SK-N-SH (cell line): Measurements from ENCODE around the gene CLCNKB. TPM values are rescaled to one million over a fixed set of nuclear protein-coding genes. Genes with fewer than 3 reads are reported as not detected.

Experiments used
- CTCF ChIA-PET: fragments of 300-600, 350-600 bp; formaldehyde crosslinking; extraction: SDS; loops from one replicate; lab custom pipeline; 2021; lab: Yijun Ruan, JAX
- POLR2A ChIA-PET: fragments of 350-600 bp; sonication (Branson Sonifier 250); formaldehyde crosslinking; extraction: SDS; loops from one replicate; lab custom pipeline; 2020; ENCODE audit warnings: antibody characterized with exemption, inconsistent platforms; lab: Yijun Ruan, JAX
- DNase-seq: peaks from one replicate; pipeline ENCODE4 v3.0.0; 2012
- H2AFZ ChIP-seq: fragments of 200-600 bp; sonication (generic); 2 replicates; pipeline ENCODE4 v1.8.1; 2016; ENCODE audit warnings: antibody characterized with exemption, mild to moderate bottlenecking, low read depth
- H3F3A ChIP-seq: fragments of 200-600 bp; sonication (generic); replicated peaks from 2 replicates; pipeline ENCODE3; 2016; ENCODE audit warnings: antibody characterized with exemption, mild to moderate bottlenecking; ENCODE audit not compliant: insufficient read depth
- H3K27ac ChIP-seq, 2 experiments: fragments of 200-500 bp in 1 of 2; fragments of 200-600 bp in 1 of 2; sonication (Bioruptor generic) in 1 of 2; sonication (generic), shearing (Covaris generic) in 1 of 2; 2 replicates each; pipeline versions ENCODE4 v1.5.1 to v1.6.1; 2014 to 2016; ENCODE audit warnings: low read depth in 2 of 2, inconsistent platforms in 1 of 2, low read length in 1 of 2, mild to moderate bottlenecking in 1 of 2, mixed read lengths in 1 of 2
- H3K27me3 ChIP-seq: fragments of 200-600 bp; sonication (generic), shearing (Covaris generic); 2 replicates; pipeline ENCODE4 v1.6.1; 2016; ENCODE audit warnings: mixed run types; ENCODE audit not compliant: insufficient read depth
- H3K36me3 ChIP-seq, 2 experiments: fragments of 200-500 bp in 1 of 2; fragments of 200-600 bp in 1 of 2; sonication (Bioruptor generic) in 1 of 2; sonication (generic) in 1 of 2; replicated peaks in 1 of 2; 2 replicates each; pipeline versions ENCODE3 to v1.5.1; 2014 to 2016; ENCODE audit warnings: low read length in 1 of 2, mild to moderate bottlenecking in 1 of 2; ENCODE audit not compliant: insufficient read depth in 2 of 2, control insufficient read depth in 1 of 2
- H3K4me1 ChIP-seq, 2 experiments: fragments of 200-500 bp in 1 of 2; fragments of 200-600 bp in 1 of 2; sonication (Bioruptor generic) in 1 of 2; sonication (generic), shearing (Covaris generic) in 1 of 2; 2 replicates each; pipeline versions ENCODE4 v1.5.1 to v1.6.1; 2014 to 2016; ENCODE audit warnings: low read depth in 1 of 2, low read length in 1 of 2, mixed run types in 1 of 2; ENCODE audit not compliant: insufficient read depth in 2 of 2, control insufficient read depth in 1 of 2
- H3K4me2 ChIP-seq: fragments of 200-600 bp; sonication (generic), shearing (Covaris generic); 2 replicates; pipeline ENCODE4 v1.6.1; 2017; ENCODE audit warnings: mixed run types
- H3K4me3 ChIP-seq, 2 experiments: fragments of 200-500 bp in 1 of 2; fragments of 200-600 bp in 1 of 2; sonication (Bioruptor generic) in 1 of 2; sonication (generic), shearing (Covaris generic) in 1 of 2; 2 replicates each; pipeline versions ENCODE4 v1.5.1 to v1.8.1; 2014 to 2016; ENCODE audit warnings: low read depth in 2 of 2, inconsistent platforms in 1 of 2, low read length in 1 of 2, mild to moderate bottlenecking in 1 of 2, mixed read lengths in 1 of 2, moderate library complexity in 1 of 2
- H3K79me2 ChIP-seq: fragments of 200-600 bp; sonication (generic); 2 replicates; pipeline ENCODE4 v1.8.1; 2017; ENCODE audit warnings: mild to moderate bottlenecking; ENCODE audit not compliant: insufficient read depth
- H3K9ac ChIP-seq: fragments of 200-600 bp; sonication (generic); 2 replicates; pipeline ENCODE4 v1.6.1; 2017; ENCODE audit warnings: mixed run types
- H3K9me2 ChIP-seq: fragments of 200-600 bp; sonication (generic); 2 replicates; pipeline ENCODE4 v1.6.1; 2017; ENCODE audit warnings: mixed run types
- H3K9me3 ChIP-seq: fragments of 200-600 bp; sonication (generic); 2 replicates; pipeline ENCODE4 v1.6.1; 2017; ENCODE audit warnings: mixed run types, mild to moderate bottlenecking, moderate library complexity
- H4K20me1 ChIP-seq: fragments of 200-600 bp; sonication (generic); 2 replicates; pipeline ENCODE4 v1.6.1; 2017; ENCODE audit warnings: mild to moderate bottlenecking, mixed run types; ENCODE audit not compliant: insufficient read depth
- CTCF ChIP-seq: fragments of 200-600 bp; sonication (generic); IDR thresholded peaks from 2 replicates; pipeline ENCODE4 v1.6.1; 2017; ENCODE audit warnings: antibody characterized with exemption, mild to moderate bottlenecking, moderate library complexity
- EP300 ChIP-seq, 2 experiments: IDR thresholded peaks; 2 replicates each; pipeline versions ENCODE4 v1.4.0 to v1.6.1; 2012; ENCODE audit warnings: borderline replicate concordance in 1 of 2, low read depth in 1 of 2, low read length in 1 of 2
- FOSL2 ChIP-seq: IDR thresholded peaks from 2 replicates; pipeline ENCODE4 v1.4.0; 2012; ENCODE audit warnings: low read depth, mild to moderate bottlenecking, moderate library complexity, borderline replicate concordance
- FOXJ3 ChIP-seq: sonication (generic); formaldehyde crosslinking; IDR thresholded peaks from 2 replicates; pipeline ENCODE4 v1.5.1; 2020; ENCODE audit warnings: mild to moderate bottlenecking, missing genetic modification reagents
- FOXM1 ChIP-seq: IDR thresholded peaks from 2 replicates; pipeline ENCODE4 v1.4.0; 2012; ENCODE audit warnings: low read depth, mild to moderate bottlenecking
- MEF2A ChIP-seq: IDR thresholded peaks from 2 replicates; pipeline ENCODE4 v1.4.0; 2012; ENCODE audit warnings: low read depth, borderline replicate concordance
- NFIC ChIP-seq: IDR thresholded peaks from 2 replicates; pipeline ENCODE4 v1.4.0; 2012; ENCODE audit warnings: borderline replicate concordance
- NRF1 ChIP-seq: IDR thresholded peaks from 2 replicates; pipeline ENCODE4 v1.6.1; 2012; ENCODE audit warnings: low read depth, mild to moderate bottlenecking, low read length
- POLR2AphosphoS5 ChIP-seq: IDR thresholded peaks from 2 replicates; pipeline ENCODE4 v1.6.1; 2012; ENCODE audit warnings: low read depth, low read length
- RAD21 ChIP-seq: IDR thresholded peaks from 2 replicates; pipeline ENCODE4 v1.6.1; 2012; ENCODE audit warnings: mild to moderate bottlenecking, low read length
- RCOR1 ChIP-seq: fragments of 150-350 bp; IDR thresholded peaks from 2 replicates; pipeline ENCODE4 v1.6.1; 2017; ENCODE audit warnings: antibody characterized with exemption, low read length
- RXRA ChIP-seq: IDR thresholded peaks from 2 replicates; pipeline ENCODE4 v1.4.0; 2012; ENCODE audit warnings: low read depth, mild to moderate bottlenecking, borderline replicate concordance
- SMC3 ChIP-seq: IDR thresholded peaks from 2 replicates; pipeline ENCODE4 v1.6.1; 2012; ENCODE audit warnings: low read depth, low read length, improper control_type of control experiment
- TCF12 ChIP-seq: IDR thresholded peaks from 2 replicates; pipeline ENCODE4 v1.4.0; 2012
- TEAD4 ChIP-seq: IDR thresholded peaks from 2 replicates; pipeline ENCODE4 v1.4.0; 2012; ENCODE audit warnings: mild to moderate bottlenecking, borderline replicate concordance; ENCODE audit not compliant: insufficient read depth
- YY1 ChIP-seq: IDR thresholded peaks from 2 replicates; pipeline ENCODE4 v1.4.0; 2012; ENCODE audit warnings: low read depth, mild to moderate bottlenecking
- ZBTB33 ChIP-seq: IDR thresholded peaks from 2 replicates; pipeline ENCODE4 v1.4.0; 2012; ENCODE audit warnings: low read depth, borderline replicate concordance
- WGBS: methylation state at CpG from one replicate; pipeline ENCODE4 v1.1.6; 2017; ENCODE audit warnings: low lambda C conversion rate; 5-methylcytosine and 5-hydroxymethylcytosine counted together
- polyA plus RNA-seq, 3 experiments: library from polyadenylated mRNA; depleted of rRNA; stranded (reverse); fragments of >200 nt; gene quantifications; 2 replicates each; pipeline ENCODE4 v1.2.3, GENCODE V29; 2012
- TF ChIP-seq, protein P1 (sequence below): IDR thresholded peaks from 2 replicates; pipeline ENCODE4 v1.4.0; 2012; ENCODE audit warnings: low read depth, borderline replicate concordance

The CLCNKB gene
- polyA plus RNA-seq, 1 of the 3 experiments (the other 2 are of a cell fraction): 0.41 TPM

GRCh38 chr1:16072095-16072494, 28.5 kb downstream of the CLCNKB start:
- WGBS: 91% methylated on average over 5 of the region's 5 CpGs
- CTCF ChIA-PET: interaction anchor here (1.0 to 12.3 kb wide), 7 partner anchors 8 to 176 kb away, joined by 4 to 513 read pairs (median 15); no protein-coding TSS in a partner anchor

More at GRCh38 chr1:16072095-16072494, 28.5 kb downstream of the CLCNKB start:
- no peak overlapping the region for H2AFZ ChIP-seq
- H4K20me1 ChIP-seq: no peaks in the 10 kb centered on the region
- H3K27ac ChIP-seq: no peak overlapping the region
- no peaks in the 10 kb centered on the region for H3K79me2 ChIP-seq
- H3K4me2 ChIP-seq: no peak overlapping the region
- no peaks in the 10 kb centered on the region for H3K9me2 ChIP-seq
- H3K4me3 ChIP-seq: no peak overlapping the region
- H3K27me3 ChIP-seq: no peaks in the 10 kb centered on the region
- no peaks in the 10 kb centered on the region for H3K9me3 ChIP-seq
- no peak for DNase-seq
- H3K36me3 ChIP-seq: no peaks in the 10 kb centered on the region
- TF ChIP-seq POLR2AphosphoS5 (no peak), ZBTB33 (no peak), NFIC (no peak), TCF12 (no peak), FOXJ3 (no peak), TEAD4 (no peak), RCOR1 (no peak), FOSL2 (no peak), NRF1 (no peak), RXRA (no peak), CTCF (no peak), FOXM1 (no peak), RAD21 (no peak), MEF2A (no peak), YY1 (no peak), EP300 (IDR thresholded peaks at IDR 0.05; ENCODE audit: borderline replicate concordance in 1 of 2, low read depth in 1 of 2, low read length in 1 of 2) (no peak), SMC3 (no peak)
- TF ChIP-seq, protein P1, sequence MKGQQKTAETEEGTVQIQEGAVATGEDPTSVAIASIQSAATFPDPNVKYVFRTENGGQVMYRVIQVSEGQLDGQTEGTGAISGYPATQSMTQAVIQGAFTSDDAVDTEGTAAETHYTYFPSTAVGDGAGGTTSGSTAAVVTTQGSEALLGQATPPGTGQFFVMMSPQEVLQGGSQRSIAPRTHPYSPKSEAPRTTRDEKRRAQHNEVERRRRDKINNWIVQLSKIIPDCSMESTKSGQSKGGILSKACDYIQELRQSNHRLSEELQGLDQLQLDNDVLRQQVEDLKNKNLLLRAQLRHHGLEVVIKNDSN: no peak
- POLR2A ChIA-PET: interaction anchor here (0.5 kb wide), 1 partner anchor 145 kb away, joined by 3 read pairs; no protein-coding TSS in a partner anchor
- H3F3A ChIP-seq: peaks cover 17% of the 10 kb centered on the region
- H3K4me1 ChIP-seq: peaks cover 15 to 24% of the 10 kb centered on the region in 2 experiments; a peak in 3 of 4 replicates
- no peak overlapping the region for H3K9ac ChIP-seq
